Heart left ventricle (tissue), 13 donors: Measurements from ENCODE around the gene BAIAP2.

Experiments
- POLR2A ChIP-seq, 2 donors: fragments of 450-650 bp; IDR thresholded peaks; one replicate each; pipeline ENCODE4 v1.6.1; 2017; ENCODE audit warnings: antibody characterized with exemption in 2 of 2, mild to moderate bottlenecking in 2 of 2, moderate library complexity in 2 of 2
- TF ChIP-seq, protein P1 (sequence below), 12 donors: fragments of 200-600 bp; sonication (generic) in 4 of 12; IDR thresholded peaks; one replicate each; pipeline versions ENCODE4 v1.5.0 to v1.8.0; 2018 to 2022; ENCODE audit warnings: antibody characterized with exemption in 12 of 12, mild to moderate bottlenecking in 5 of 12
- donor health status: ischemic (EF 13 %, LVEDD 7.1; RV severe dilation, severe dysfunction).
- donor health status: DM: no; HTN: yes; CAD: no.
- donor health status: DM: no; HTN: no; CAD: no.
- donor health status: ischemic (EF 25% LVEDD 6.9; RV normal size, moderate dysfunction).
- donor health status: ischemic (EF 25% LVEDD 5.7; RV mildly dilated, moderate dysfunction).
- donor health status: ischemic (EF 35%, LVEDD 5.7; RV mildly dilated, moderate dysfunction).
- donor health status: nonischemic (EF 11% LVEDD 7.7; RV severe dilation, severe dysfunction).
- donor health status: DM: yes; HTN: yes; CAD: no.
- donor health status: PGD.
- donor health status: ischemic (EF 29% LVEDD 5.4; RV normal size, mild dysfunction).
- donor health status: nonischemic (EF 23%, LVEDD 6.1; RV moderate dilation, normal function).

- TF ChIP-seq, protein P1, sequence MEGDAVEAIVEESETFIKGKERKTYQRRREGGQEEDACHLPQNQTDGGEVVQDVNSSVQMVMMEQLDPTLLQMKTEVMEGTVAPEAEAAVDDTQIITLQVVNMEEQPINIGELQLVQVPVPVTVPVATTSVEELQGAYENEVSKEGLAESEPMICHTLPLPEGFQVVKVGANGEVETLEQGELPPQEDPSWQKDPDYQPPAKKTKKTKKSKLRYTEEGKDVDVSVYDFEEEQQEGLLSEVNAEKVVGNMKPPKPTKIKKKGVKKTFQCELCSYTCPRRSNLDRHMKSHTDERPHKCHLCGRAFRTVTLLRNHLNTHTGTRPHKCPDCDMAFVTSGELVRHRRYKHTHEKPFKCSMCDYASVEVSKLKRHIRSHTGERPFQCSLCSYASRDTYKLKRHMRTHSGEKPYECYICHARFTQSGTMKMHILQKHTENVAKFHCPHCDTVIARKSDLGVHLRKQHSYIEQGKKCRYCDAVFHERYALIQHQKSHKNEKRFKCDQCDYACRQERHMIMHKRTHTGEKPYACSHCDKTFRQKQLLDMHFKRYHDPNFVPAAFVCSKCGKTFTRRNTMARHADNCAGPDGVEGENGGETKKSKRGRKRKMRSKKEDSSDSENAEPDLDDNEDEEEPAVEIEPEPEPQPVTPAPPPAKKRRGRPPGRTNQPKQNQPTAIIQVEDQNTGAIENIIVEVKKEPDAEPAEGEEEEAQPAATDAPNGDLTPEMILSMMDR (IDR thresholded peaks at IDR 0.05), result no peak
- TF ChIP-seq POLR2A (IDR thresholded peaks at IDR 0.05), result no peak
Observed at GRCh38 chr17:81095383-81095762, 60.4 kb downstream of the BAIAP2 start.
